A549 (cell line): ENCODE measurements around the gene OPCML. TPM values are rescaled to one million over a fixed set of nuclear protein-coding genes. Genes with fewer than 3 reads are reported as not detected.

Experiments used
- ATAC-seq, 2 experiments: fragments of 200-7000 bp in 1 of 2; fragments of >200 bp in 1 of 2; cut with Nextera tagmentation in 1 of 2; cut with Tn5 transposase in 1 of 2; 3 replicates each; pipeline versions ENCODE4 v1.8.0 to v1.9.1; 2018 to 2020; ENCODE audit warnings: mild to moderate bottlenecking in 1 of 2, moderate library complexity in 1 of 2
- CTCF ChIA-PET: fragments of 300-600 bp; sonication (Branson Sonifier 250); formaldehyde crosslinking; extraction: SDS; loops from one replicate; lab custom pipeline; 2021; ENCODE audit warnings: antibody characterized with exemption, inconsistent platforms; lab: Yijun Ruan, JAX
- POLR2A ChIA-PET: fragments of 350-600 bp; formaldehyde crosslinking; extraction: SDS; loops from one replicate; lab custom pipeline; 2021; ENCODE audit warnings: antibody characterized with exemption, inconsistent platforms; lab: Yijun Ruan, JAX
- DNase-seq, 2 experiments: peaks; one replicate each; pipeline versions ENCODE4 v3.0.0 to v3.0.0-alpha.2; 2011 to 2016; ENCODE audit warnings: low read depth in 1 of 2, low spot score in 1 of 2
- FAIRE-seq: peaks from 2 replicates; lab custom pipeline; 2011; peaks lifted over from hg19 to GRCh38; lab: Jason Lieb, UNC
- H3K27ac ChIP-seq, 2 experiments: fragments of >200 bp; sonication (Bioruptor Twin); formaldehyde crosslinking; 3 replicates each; pipeline ENCODE4 v1.5.1; 2016 to 2017
- H3K4me1 ChIP-seq: fragments of >200 bp; sonication (Bioruptor Twin); formaldehyde crosslinking; 3 replicates; pipeline ENCODE4 v1.6.1; 2016
- H3K4me2 ChIP-seq: fragments of >200 bp; sonication (Bioruptor Twin); formaldehyde crosslinking; 3 replicates; pipeline ENCODE4 v1.6.1; 2016
- H3K4me3 ChIP-seq: fragments of >200 bp; sonication (Bioruptor Twin); formaldehyde crosslinking; 3 replicates; pipeline ENCODE4 v1.5.1; 2016
- H3K9me3 ChIP-seq: fragments of >200 bp; sonication (Bioruptor Twin); formaldehyde crosslinking; 3 replicates; pipeline ENCODE4 v1.6.1; 2016
- BHLHE40 ChIP-seq: IDR thresholded peaks from 2 replicates; pipeline ENCODE4 v1.6.1; 2012; ENCODE audit warnings: low read depth, low read length, inconsistent platforms
- CBX2 ChIP-seq: fragments of 200-600 bp; sonication (generic); IDR thresholded peaks from 2 replicates; pipeline ENCODE4 v1.6.1; 2016; ENCODE audit warnings: low read depth, mild to moderate bottlenecking, borderline replicate concordance
- CBX8 ChIP-seq: fragments of 200-600 bp; sonication (generic); IDR thresholded peaks from 2 replicates; pipeline ENCODE4 v1.6.1; 2016
- CHD4 ChIP-seq: fragments of 200-600 bp; sonication (generic); IDR thresholded peaks from 2 replicates; pipeline ENCODE4 v1.6.1; 2016; ENCODE audit warnings: antibody characterized with exemption, mild to moderate bottlenecking, borderline replicate concordance
- FOSL2 ChIP-seq, 2 experiments: fragments of 450-650 bp in 1 of 2; fragments of >200 bp in 1 of 2; sonication (Bioruptor Twin) in 1 of 2; formaldehyde crosslinking; IDR thresholded peaks; 2 replicates each; pipeline versions ENCODE4 v1.5.0 to v1.6.1; 2016 to 2020; ENCODE audit warnings: mild to moderate bottlenecking in 1 of 2, moderate library complexity in 1 of 2
- JUN ChIP-seq, 2 experiments: fragments of >200 bp; sonication (Bioruptor Twin); formaldehyde crosslinking; IDR thresholded peaks; 2 replicates in 1 of 2; 3 replicates in 1 of 2; pipeline ENCODE4 v1.6.1; 2016 to 2017
- KDM1A ChIP-seq: fragments of 200-600 bp; sonication (generic); IDR thresholded peaks from 2 replicates; pipeline ENCODE4 v1.6.1; 2016; ENCODE audit warnings: low read depth, mild to moderate bottlenecking
- KDM5A ChIP-seq: fragments of 200-600 bp; sonication (generic); IDR thresholded peaks from 2 replicates; pipeline ENCODE4 v1.6.1; 2016; ENCODE audit warnings: antibody characterized with exemption, mild to moderate bottlenecking
- MYC ChIP-seq: IDR thresholded peaks from 2 replicates; pipeline ENCODE4 v1.6.1; 2012; ENCODE audit warnings: mild to moderate bottlenecking, inconsistent platforms, low read length, improper control_type of control experiment, borderline replicate concordance
- NFE2L2 ChIP-seq: fragments of 150-350 bp; conservative IDR thresholded peaks from 2 replicates; pipeline ENCODE4 v1.6.1; 2014; ENCODE audit warnings: low read length
- NPAS2 ChIP-seq: fragments of 250-450 bp; sonication (Bioruptor Pico); IDR thresholded peaks from 2 replicates; pipeline ENCODE4 v1.8.0; 2022; ENCODE audit warnings: mild to moderate bottlenecking, moderate library complexity, borderline replicate concordance
- PHF8 ChIP-seq: fragments of 200-600 bp; sonication (generic); IDR thresholded peaks from 2 replicates; pipeline ENCODE4 v1.6.1; 2016; ENCODE audit warnings: low read depth, mild to moderate bottlenecking, antibody characterized with exemption, moderate library complexity, borderline replicate concordance
- RARB ChIP-seq: fragments of 250-450 bp; sonication (Bioruptor Pico); IDR thresholded peaks from 2 replicates; pipeline ENCODE4 v1.8.0; 2021; ENCODE audit warnings: mild to moderate bottlenecking, moderate library complexity
- RNF2 ChIP-seq: fragments of 200-600 bp; sonication (generic); IDR thresholded peaks from 2 replicates; pipeline ENCODE4 v1.6.1; 2016; ENCODE audit warnings: low read depth, mild to moderate bottlenecking, antibody characterized with exemption, moderate library complexity, borderline replicate concordance
- ZFP36 ChIP-seq: fragments of 450-650 bp; IDR thresholded peaks from 2 replicates; pipeline ENCODE4 v1.6.1; 2014; ENCODE audit warnings: borderline replicate concordance; ENCODE audit not compliant: partially characterized antibody
- WGBS: methylation state at CpG from one replicate; pipeline ENCODE4 v1.1.6; 2017; ENCODE audit errors: missing lambda C conversion rate; 5-methylcytosine and 5-hydroxymethylcytosine counted together
- polyA plus RNA-seq, 4 experiments: library from polyadenylated mRNA; depleted of rRNA in 3 of 4; stranded (reverse); fragments of >200 nt; fragmentation: RNase III in 1 of 4; extraction: RNeasy Plus Mini Kit Qiagen cat#74134 plus additional on column Dnase treatment in 1 of 4; gene quantifications; 2 replicates in 3 of 4; 3 replicates in 1 of 4; pipeline ENCODE4 v1.2.3, GENCODE V29; 2011 to 2017
- TF ChIP-seq, protein P1 (sequence below): IDR thresholded peaks from 2 replicates; pipeline ENCODE4 v1.6.1; 2012
- TF ChIP-seq, protein P2 (sequence below): fragments of 200-600 bp; sonication (generic); IDR thresholded peaks from 2 replicates; pipeline ENCODE4 v1.6.1; 2016; ENCODE audit warnings: antibody characterized with exemption, mild to moderate bottlenecking, moderate library complexity
- TF ChIP-seq, protein P3 (sequence below): fragments of >200 bp; sonication (Bioruptor Twin); formaldehyde crosslinking; IDR thresholded peaks from 3 replicates; pipeline ENCODE4 v1.6.1; 2016
- TF ChIP-seq, protein P4 (sequence below): fragments of 250-450 bp; sonication (Bioruptor Pico); IDR thresholded peaks from 2 replicates; pipeline ENCODE4 v1.5.0; 2020; ENCODE audit warnings: low read depth, mild to moderate bottlenecking, moderate library complexity
- TF ChIP-seq, protein P5 (sequence below): fragments of 150-350 bp; IDR thresholded peaks from 2 replicates; pipeline ENCODE4 v1.6.1; 2014; ENCODE audit warnings: low read depth, mild to moderate bottlenecking, low read length

The OPCML gene
- polyA plus RNA-seq, 2 of the 4 experiments (the other 2 are of a cell fraction), result not detected

DNA sequence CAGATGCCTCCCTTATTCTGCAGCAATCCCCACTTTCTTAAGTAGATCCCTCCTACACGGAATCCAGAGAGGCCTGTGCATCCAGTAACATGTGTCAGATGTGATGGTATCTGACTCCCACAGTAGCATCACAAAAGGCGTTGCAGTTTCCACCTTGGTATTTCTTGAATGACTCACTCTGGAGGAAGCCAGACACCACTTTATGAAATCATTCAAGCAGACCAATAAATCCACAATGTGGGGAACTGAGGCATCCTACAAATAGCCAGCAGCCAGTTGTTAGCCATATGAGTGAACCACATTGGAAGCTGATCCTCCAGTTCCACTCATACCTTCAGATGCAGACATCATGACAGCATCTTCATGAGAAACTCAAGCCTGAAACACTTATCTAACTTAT lies 798.1 kb downstream of the OPCML start:
- TF ChIP-seq FOSL2 (IDR thresholded peaks at IDR 0.05), result no peak
- no peak for TF ChIP-seq FOSL2 (CRISPR knock-in tag; IDR thresholded peaks at IDR 0.05)
- no peak for TF ChIP-seq BHLHE40
- no peak for TF ChIP-seq NFE2L2
- TF ChIP-seq, protein P1, sequence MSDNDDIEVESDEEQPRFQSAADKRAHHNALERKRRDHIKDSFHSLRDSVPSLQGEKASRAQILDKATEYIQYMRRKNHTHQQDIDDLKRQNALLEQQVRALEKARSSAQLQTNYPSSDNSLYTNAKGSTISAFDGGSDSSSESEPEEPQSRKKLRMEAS, result no peak
- TF ChIP-seq MYC, result no peak
- TF ChIP-seq JUN (IDR thresholded peaks at IDR 0.05), result no peak
- TF ChIP-seq, protein P2, sequence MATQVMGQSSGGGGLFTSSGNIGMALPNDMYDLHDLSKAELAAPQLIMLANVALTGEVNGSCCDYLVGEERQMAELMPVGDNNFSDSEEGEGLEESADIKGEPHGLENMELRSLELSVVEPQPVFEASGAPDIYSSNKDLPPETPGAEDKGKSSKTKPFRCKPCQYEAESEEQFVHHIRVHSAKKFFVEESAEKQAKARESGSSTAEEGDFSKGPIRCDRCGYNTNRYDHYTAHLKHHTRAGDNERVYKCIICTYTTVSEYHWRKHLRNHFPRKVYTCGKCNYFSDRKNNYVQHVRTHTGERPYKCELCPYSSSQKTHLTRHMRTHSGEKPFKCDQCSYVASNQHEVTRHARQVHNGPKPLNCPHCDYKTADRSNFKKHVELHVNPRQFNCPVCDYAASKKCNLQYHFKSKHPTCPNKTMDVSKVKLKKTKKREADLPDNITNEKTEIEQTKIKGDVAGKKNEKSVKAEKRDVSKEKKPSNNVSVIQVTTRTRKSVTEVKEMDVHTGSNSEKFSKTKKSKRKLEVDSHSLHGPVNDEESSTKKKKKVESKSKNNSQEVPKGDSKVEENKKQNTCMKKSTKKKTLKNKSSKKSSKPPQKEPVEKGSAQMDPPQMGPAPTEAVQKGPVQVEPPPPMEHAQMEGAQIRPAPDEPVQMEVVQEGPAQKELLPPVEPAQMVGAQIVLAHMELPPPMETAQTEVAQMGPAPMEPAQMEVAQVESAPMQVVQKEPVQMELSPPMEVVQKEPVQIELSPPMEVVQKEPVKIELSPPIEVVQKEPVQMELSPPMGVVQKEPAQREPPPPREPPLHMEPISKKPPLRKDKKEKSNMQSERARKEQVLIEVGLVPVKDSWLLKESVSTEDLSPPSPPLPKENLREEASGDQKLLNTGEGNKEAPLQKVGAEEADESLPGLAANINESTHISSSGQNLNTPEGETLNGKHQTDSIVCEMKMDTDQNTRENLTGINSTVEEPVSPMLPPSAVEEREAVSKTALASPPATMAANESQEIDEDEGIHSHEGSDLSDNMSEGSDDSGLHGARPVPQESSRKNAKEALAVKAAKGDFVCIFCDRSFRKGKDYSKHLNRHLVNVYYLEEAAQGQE, result no peak
- TF ChIP-seq CHD4, result no peak
- Histone ChIP-seq H3K4me1 (no peaks in the 10 kb centered on the region), H3K4me2 (no peak overlapping the region), H3K9me3 (no peaks in the 10 kb centered on the region), H3K4me3 (no peak overlapping the region), H3K27ac (no peak overlapping the region)
- POLR2A ChIA-PET, result no interaction called here
- CTCF ChIA-PET, result no interaction called here
- FAIRE-seq, result no peak
- no peak for ATAC-seq
- no peak for DNase-seq
- WGBS, result 0% methylated on average over 1 of the region's 2 CpGs

DNA sequence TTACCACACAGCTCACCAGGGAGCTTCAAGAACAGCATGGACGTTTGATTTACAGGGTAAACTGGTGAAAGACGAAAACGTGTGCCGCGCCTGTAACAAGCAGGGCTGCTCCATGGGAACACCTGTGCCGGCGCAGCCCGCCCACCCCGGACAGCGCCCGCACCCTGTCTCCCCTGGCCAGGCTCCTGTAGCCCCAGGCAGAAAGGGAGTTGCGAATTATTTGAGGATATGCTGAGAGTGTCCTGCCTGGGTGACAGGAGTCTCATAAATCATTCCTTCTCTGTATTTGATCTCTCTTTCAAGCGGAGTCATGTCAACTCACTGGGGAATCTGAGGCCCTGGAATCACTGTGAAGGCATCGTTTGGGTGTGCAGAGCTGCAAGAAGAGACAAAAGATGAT lies 804.3 kb downstream of the OPCML start:
- ChIA-PET POLR2A (no interaction called here), CTCF (no interaction called here)
- DNase-seq (no peak), ATAC-seq (no peak), FAIRE-seq (no peak)
- 35% methylated on average over 12 of the region's 14 CpGs for WGBS
- TF ChIP-seq CBX8 (no peak), CBX2 (no peak), ZFP36 (no peak), CHD4 (no peak), BHLHE40 (no peak), KDM5A (no peak), KDM1A (no peak), PHF8 (no peak), NPAS2 (CRISPR knock-in tag) (no peak), RARB (CRISPR knock-in tag) (no peak), RNF2 (no peak)
- TF ChIP-seq, protein P3, sequence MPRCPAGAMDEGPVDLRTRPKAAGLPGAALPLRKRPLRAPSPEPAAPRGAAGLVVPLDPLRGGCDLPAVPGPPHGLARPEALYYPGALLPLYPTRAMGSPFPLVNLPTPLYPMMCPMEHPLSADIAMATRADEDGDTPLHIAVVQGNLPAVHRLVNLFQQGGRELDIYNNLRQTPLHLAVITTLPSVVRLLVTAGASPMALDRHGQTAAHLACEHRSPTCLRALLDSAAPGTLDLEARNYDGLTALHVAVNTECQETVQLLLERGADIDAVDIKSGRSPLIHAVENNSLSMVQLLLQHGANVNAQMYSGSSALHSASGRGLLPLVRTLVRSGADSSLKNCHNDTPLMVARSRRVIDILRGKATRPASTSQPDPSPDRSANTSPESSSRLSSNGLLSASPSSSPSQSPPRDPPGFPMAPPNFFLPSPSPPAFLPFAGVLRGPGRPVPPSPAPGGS, result no peak
- TF ChIP-seq, protein P4, sequence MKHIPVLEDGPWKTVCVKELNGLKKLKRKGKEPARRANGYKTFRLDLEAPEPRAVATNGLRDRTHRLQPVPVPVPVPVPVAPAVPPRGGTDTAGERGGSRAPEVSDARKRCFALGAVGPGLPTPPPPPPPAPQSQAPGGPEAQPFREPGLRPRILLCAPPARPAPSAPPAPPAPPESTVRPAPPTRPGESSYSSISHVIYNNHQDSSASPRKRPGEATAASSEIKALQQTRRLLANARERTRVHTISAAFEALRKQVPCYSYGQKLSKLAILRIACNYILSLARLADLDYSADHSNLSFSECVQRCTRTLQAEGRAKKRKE (CRISPR knock-in tag), result no peak
- TF ChIP-seq, protein P1, result no peak
- TF ChIP-seq, protein P5, sequence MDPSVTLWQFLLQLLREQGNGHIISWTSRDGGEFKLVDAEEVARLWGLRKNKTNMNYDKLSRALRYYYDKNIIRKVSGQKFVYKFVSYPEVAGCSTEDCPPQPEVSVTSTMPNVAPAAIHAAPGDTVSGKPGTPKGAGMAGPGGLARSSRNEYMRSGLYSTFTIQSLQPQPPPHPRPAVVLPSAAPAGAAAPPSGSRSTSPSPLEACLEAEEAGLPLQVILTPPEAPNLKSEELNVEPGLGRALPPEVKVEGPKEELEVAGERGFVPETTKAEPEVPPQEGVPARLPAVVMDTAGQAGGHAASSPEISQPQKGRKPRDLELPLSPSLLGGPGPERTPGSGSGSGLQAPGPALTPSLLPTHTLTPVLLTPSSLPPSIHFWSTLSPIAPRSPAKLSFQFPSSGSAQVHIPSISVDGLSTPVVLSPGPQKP, result no peak
- H3K27ac ChIP-seq, result no peak overlapping the region
- no peaks in the 10 kb centered on the region for H3K9me3 ChIP-seq
- no peaks in the 10 kb centered on the region for H3K4me1 ChIP-seq
- no peak overlapping the region for H3K4me3 ChIP-seq
- no peak overlapping the region for H3K4me2 ChIP-seq
